Mesothelial cell of epicardium (in vitro differentiated cells): ENCODE results near the gene GPRC5B. TPM values are rescaled to one million over a fixed set of nuclear protein-coding genes. Genes with fewer than 3 reads are reported as not detected.

Source experiments
- DNase-seq, 2 experiments: peaks; one replicate each; pipeline ENCODE4 v3.0.0; 2021; ENCODE audit warnings: low spot score in 2 of 2; ENCODE audit not compliant: unreplicated experiment in 2 of 2
- H3K27ac Mint-ChIP-seq: 2 replicates; pipeline ENCODE4 v1.8.0; 2021; ENCODE audit warnings: mixed read lengths
- H3K27me3 Mint-ChIP-seq: 2 replicates; pipeline ENCODE4 v1.8.0; 2021; ENCODE audit warnings: low read depth, mixed read lengths
- H3K36me3 Mint-ChIP-seq: 2 replicates; pipeline ENCODE4 v1.8.0; 2021; ENCODE audit warnings: mixed read lengths
- H3K4me1 Mint-ChIP-seq: 2 replicates; pipeline ENCODE4 v1.8.0; 2021; ENCODE audit warnings: mixed read lengths
- H3K4me3 Mint-ChIP-seq: 2 replicates; pipeline ENCODE4 v1.8.0; 2021; ENCODE audit warnings: mild to moderate bottlenecking, moderate library complexity, mixed read lengths
- H3K9me3 Mint-ChIP-seq: 2 replicates; pipeline ENCODE4 v1.8.0; 2021; ENCODE audit warnings: mixed read lengths
- total RNA-seq: library from RNA; stranded (reverse); gene quantifications from 3 replicates; pipeline ENCODE4 v1.2.1, GENCODE V29; 2021
- TF ChIP-seq, protein P1 (sequence below): fragments of 200-600 bp; sonication (generic); IDR thresholded peaks from one replicate; pipeline ENCODE4 v1.5.0; 2021; ENCODE audit warnings: antibody characterized with exemption; ENCODE audit not compliant: unreplicated experiment

The GPRC5B gene
- total RNA-seq, 1 donor from 2014 or later = 36.5 TPM

- H3K9me3 Mint-ChIP-seq = peaks cover 7% of the 10 kb centered on the region
- no peaks in the 10 kb centered on the region for H3K36me3 Mint-ChIP-seq
- TF ChIP-seq, protein P1, sequence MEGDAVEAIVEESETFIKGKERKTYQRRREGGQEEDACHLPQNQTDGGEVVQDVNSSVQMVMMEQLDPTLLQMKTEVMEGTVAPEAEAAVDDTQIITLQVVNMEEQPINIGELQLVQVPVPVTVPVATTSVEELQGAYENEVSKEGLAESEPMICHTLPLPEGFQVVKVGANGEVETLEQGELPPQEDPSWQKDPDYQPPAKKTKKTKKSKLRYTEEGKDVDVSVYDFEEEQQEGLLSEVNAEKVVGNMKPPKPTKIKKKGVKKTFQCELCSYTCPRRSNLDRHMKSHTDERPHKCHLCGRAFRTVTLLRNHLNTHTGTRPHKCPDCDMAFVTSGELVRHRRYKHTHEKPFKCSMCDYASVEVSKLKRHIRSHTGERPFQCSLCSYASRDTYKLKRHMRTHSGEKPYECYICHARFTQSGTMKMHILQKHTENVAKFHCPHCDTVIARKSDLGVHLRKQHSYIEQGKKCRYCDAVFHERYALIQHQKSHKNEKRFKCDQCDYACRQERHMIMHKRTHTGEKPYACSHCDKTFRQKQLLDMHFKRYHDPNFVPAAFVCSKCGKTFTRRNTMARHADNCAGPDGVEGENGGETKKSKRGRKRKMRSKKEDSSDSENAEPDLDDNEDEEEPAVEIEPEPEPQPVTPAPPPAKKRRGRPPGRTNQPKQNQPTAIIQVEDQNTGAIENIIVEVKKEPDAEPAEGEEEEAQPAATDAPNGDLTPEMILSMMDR = no peak
- H3K27me3 Mint-ChIP-seq = peaks cover 2% of the 10 kb centered on the region
- peak in 1 of 2 experiments; percentile 21 for DNase-seq
- no peak overlapping the region for H3K27ac Mint-ChIP-seq
- H3K4me1 Mint-ChIP-seq = no peaks in the 10 kb centered on the region
- no peak overlapping the region for H3K4me3 Mint-ChIP-seq
Measured at GRCh38 chr16:19923396-19923795, 38.7 kb upstream of the GPRC5B start.

- H3K4me3 Mint-ChIP-seq = no peak overlapping the region
- no peaks in the 10 kb centered on the region for H3K4me1 Mint-ChIP-seq
- TF ChIP-seq, protein P1 = no peak
- no peak overlapping the region for H3K27ac Mint-ChIP-seq
- H3K9me3 Mint-ChIP-seq = no peaks in the 10 kb centered on the region
- peaks cover 2% of the 10 kb centered on the region for H3K27me3 Mint-ChIP-seq
- no peak for DNase-seq
- no peaks in the 10 kb centered on the region for H3K36me3 Mint-ChIP-seq
Measured at GRCh38 chr16:19919142-19919541, 34.5 kb upstream of the GPRC5B start.

DNA sequence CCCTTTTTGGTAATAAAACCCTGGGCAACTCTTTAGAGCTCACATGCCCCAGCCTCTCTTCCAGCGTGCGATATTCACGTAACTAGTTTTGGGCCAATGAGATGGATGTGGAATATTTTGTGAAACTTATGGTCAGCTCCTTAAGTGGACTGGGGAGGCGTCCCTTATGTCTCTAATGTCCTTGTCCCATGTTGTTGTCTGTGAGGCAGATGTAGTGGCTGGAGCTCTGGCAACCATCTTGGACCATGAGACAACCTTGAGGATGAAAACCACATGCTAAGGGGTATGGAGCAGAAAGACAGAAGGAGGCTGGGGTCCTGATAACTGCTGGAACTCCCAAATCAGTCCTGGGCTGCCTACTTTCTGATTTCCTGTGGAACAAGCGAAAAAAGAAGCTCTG, 31.4 kb upstream of the GPRC5B start:
- Mint-ChIP-seq H3K4me1 (no peaks in the 10 kb centered on the region), H3K27ac (no peak overlapping the region), H3K36me3 (no peaks in the 10 kb centered on the region), H3K27me3 (peaks cover 4% of the 10 kb centered on the region), H3K9me3 (no peaks in the 10 kb centered on the region), H3K4me3 (no peak overlapping the region)
- no peak for DNase-seq
- TF ChIP-seq, protein P1 = no peak

DNA sequence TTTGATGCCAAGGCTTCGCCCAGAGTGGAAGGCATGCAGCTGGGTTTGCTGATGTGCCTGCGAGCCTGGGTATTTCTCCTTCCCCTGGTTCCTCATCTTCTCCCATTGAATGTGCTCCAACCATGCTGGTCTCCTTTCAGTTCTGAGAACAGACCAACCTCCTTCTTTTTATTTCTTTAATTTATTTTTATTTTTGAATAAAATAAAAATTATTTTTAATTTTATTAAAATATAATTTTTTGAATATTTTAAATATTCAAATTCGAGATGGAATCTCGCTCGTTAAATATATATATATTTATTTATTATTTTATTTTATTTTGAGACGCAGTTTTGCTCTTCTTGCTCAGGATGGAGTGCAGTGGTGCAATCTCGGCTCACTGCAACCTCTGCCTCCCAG, 30.2 kb upstream of the GPRC5B start:
- H3K36me3 Mint-ChIP-seq = no peaks in the 10 kb centered on the region
- no peak for DNase-seq
- H3K27me3 Mint-ChIP-seq = peaks cover 4% of the 10 kb centered on the region
- H3K27ac Mint-ChIP-seq = no peak overlapping the region
- TF ChIP-seq, protein P1 = no peak
- H3K4me1 Mint-ChIP-seq = no peaks in the 10 kb centered on the region
- H3K4me3 Mint-ChIP-seq = no peak overlapping the region
- no peaks in the 10 kb centered on the region for H3K9me3 Mint-ChIP-seq

DNA sequence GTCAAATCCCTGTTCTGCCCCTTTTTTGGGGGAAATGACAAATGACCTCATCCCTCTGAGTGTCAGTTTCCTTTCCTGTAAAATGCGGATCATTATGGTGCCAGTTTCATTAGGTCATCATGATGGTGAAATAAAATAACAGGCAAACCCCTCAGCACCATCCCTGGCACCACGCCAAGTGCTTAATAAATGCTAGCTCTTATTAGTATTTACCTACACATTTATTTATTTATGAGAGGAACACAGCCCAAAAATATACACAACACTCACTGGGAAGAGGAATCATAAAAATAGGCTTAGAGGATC, 28.6 kb upstream of the GPRC5B start:
- TF ChIP-seq, protein P1 = no peak
- Mint-ChIP-seq H3K27ac (no peak overlapping the region), H3K27me3 (peaks cover 4% of the 10 kb centered on the region), H3K4me1 (no peaks in the 10 kb centered on the region), H3K9me3 (no peaks in the 10 kb centered on the region), H3K36me3 (no peaks in the 10 kb centered on the region), H3K4me3 (no peak overlapping the region)
- no peak for DNase-seq
